Hepatocyte (in vitro differentiated cells): Measurements from ENCODE around the gene KIF5A. TPM values are rescaled to one million over a fixed set of nuclear protein-coding genes. Genes with fewer than 3 reads are reported as not detected.

ENCODE experiments used
- DNase-seq: peaks from one replicate; pipeline ENCODE4 v3.0.0-alpha.2; 2016; ENCODE audit warnings: low spot score
- H2AFZ ChIP-seq: fragments of 200-600 bp; sonication (generic); 2 replicates; pipeline ENCODE4 v1.6.0; 2016; ENCODE audit warnings: antibody characterized with exemption, mild to moderate bottlenecking
- H3K27ac ChIP-seq: fragments of 200-600 bp; sonication (generic); 2 replicates; pipeline ENCODE4 v1.5.1; 2016; ENCODE audit warnings: mild to moderate bottlenecking
- H3K27me3 ChIP-seq: fragments of 200-600 bp; sonication (generic); 2 replicates; pipeline ENCODE4 v1.6.1; 2016
- H3K36me3 ChIP-seq: fragments of 200-600 bp; sonication (generic); replicated peaks from 2 replicates; pipeline ENCODE4 v1.5.1; 2016; ENCODE audit warnings: low read depth; ENCODE audit not compliant: insufficient read depth
- H3K4me1 ChIP-seq: fragments of 200-600 bp; sonication (generic); 2 replicates; pipeline ENCODE4 v1.5.1; 2016; ENCODE audit warnings: mild to moderate bottlenecking, moderate library complexity; ENCODE audit not compliant: insufficient read depth
- H3K4me2 ChIP-seq: fragments of 200-600 bp; sonication (generic); 2 replicates; pipeline ENCODE4 v1.6.0; 2016
- H3K4me3 ChIP-seq: fragments of 200-600 bp; sonication (generic); 2 replicates; pipeline ENCODE4 v1.5.1; 2016; ENCODE audit warnings: mild to moderate bottlenecking
- H3K79me2 ChIP-seq: fragments of 200-600 bp; sonication (generic); 2 replicates; pipeline ENCODE4 v1.6.0; 2017; ENCODE audit warnings: mild to moderate bottlenecking
- H3K9me2 ChIP-seq: fragments of 200-600 bp; sonication (generic); replicated peaks from 2 replicates; pipeline ENCODE4 v1.6.0; 2017; ENCODE audit warnings: mild to moderate bottlenecking; ENCODE audit not compliant: insufficient read depth
- H3K9me3 ChIP-seq: fragments of 200-600 bp; sonication (generic); 2 replicates; pipeline ENCODE4 v1.5.1; 2016; ENCODE audit warnings: low read depth, mild to moderate bottlenecking
- H4K20me1 ChIP-seq: fragments of 200-600 bp; sonication (generic); 2 replicates; pipeline ENCODE4 v1.6.0; 2016; ENCODE audit warnings: mild to moderate bottlenecking; ENCODE audit not compliant: insufficient read depth, poor library complexity, severe bottlenecking
- EZH2 ChIP-seq: fragments of 200-600 bp; sonication (generic); IDR thresholded peaks from 2 replicates; pipeline ENCODE4 v1.6.1; 2016; ENCODE audit warnings: antibody characterized with exemption, mild to moderate bottlenecking, borderline replicate concordance
- EZH2phosphoT487 ChIP-seq: fragments of 200-600 bp; sonication (generic); IDR thresholded peaks from one replicate; pipeline ENCODE4 v1.6.1; 2018; ENCODE audit warnings: antibody characterized with exemption, mild to moderate bottlenecking, low read depth, moderate library complexity; ENCODE audit not compliant: unreplicated experiment, severe bottlenecking
- WGBS: methylation state at CpG from one replicate; pipeline ENCODE4 v1.1.6; 2016; ENCODE audit warnings: low lambda C conversion rate; ENCODE audit errors: missing lambda C conversion rate; 5-methylcytosine and 5-hydroxymethylcytosine counted together
- polyA plus RNA-seq: library from polyadenylated mRNA; unstranded; fragments of >200 nt; fragmentation: Nextera tagmentation; extraction: Ambion mirVana; gene quantifications from 2 replicates; pipeline ENCODE4 v1.2.1, GENCODE V29; 2016
- total RNA-seq: library from RNA; depleted of rRNA; stranded (reverse); fragments of >200 nt; gene quantifications from 2 replicates; pipeline ENCODE4 v1.2.3, GENCODE V29; 2014
- TF ChIP-seq, protein P1 (sequence below): fragments of 200-600 bp; sonication (generic); IDR thresholded peaks from 2 replicates; pipeline ENCODE4 v1.5.1; 2016; ENCODE audit warnings: antibody characterized with exemption, mild to moderate bottlenecking; ENCODE audit not compliant: poor library complexity

KIF5A gene
- total and polyA plus RNA-seq, 2 experiments from 2014 or later = 0.03 to 0.18 TPM

GRCh38 chr12:57553343-57554202 lies 3.7 kb downstream of the KIF5A start:
- no peak overlapping the region for H2AFZ ChIP-seq
- no peak overlapping the region for H3K4me3 ChIP-seq
- H3K9me3 ChIP-seq = no peaks in the 10 kb centered on the region
- H3K27ac ChIP-seq = no peak overlapping the region
- H3K27me3 ChIP-seq = peaks cover 60% of the 10 kb centered on the region
- no peak overlapping the region for H3K4me2 ChIP-seq
- DNase-seq = no peak
- no peaks in the 10 kb centered on the region for H3K79me2 ChIP-seq
- no peaks in the 10 kb centered on the region for H3K36me3 ChIP-seq
- no peaks in the 10 kb centered on the region for H4K20me1 ChIP-seq
- TF ChIP-seq EZH2 (no peak), EZH2phosphoT487 (no peak)
- TF ChIP-seq, protein P1, sequence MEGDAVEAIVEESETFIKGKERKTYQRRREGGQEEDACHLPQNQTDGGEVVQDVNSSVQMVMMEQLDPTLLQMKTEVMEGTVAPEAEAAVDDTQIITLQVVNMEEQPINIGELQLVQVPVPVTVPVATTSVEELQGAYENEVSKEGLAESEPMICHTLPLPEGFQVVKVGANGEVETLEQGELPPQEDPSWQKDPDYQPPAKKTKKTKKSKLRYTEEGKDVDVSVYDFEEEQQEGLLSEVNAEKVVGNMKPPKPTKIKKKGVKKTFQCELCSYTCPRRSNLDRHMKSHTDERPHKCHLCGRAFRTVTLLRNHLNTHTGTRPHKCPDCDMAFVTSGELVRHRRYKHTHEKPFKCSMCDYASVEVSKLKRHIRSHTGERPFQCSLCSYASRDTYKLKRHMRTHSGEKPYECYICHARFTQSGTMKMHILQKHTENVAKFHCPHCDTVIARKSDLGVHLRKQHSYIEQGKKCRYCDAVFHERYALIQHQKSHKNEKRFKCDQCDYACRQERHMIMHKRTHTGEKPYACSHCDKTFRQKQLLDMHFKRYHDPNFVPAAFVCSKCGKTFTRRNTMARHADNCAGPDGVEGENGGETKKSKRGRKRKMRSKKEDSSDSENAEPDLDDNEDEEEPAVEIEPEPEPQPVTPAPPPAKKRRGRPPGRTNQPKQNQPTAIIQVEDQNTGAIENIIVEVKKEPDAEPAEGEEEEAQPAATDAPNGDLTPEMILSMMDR = no peak
- WGBS = 78% methylated on average over 7 of the region's 7 CpGs
- H3K9me2 ChIP-seq = no peaks in the 10 kb centered on the region
- peaks cover 4% of the 10 kb centered on the region for H3K4me1 ChIP-seq

DNA sequence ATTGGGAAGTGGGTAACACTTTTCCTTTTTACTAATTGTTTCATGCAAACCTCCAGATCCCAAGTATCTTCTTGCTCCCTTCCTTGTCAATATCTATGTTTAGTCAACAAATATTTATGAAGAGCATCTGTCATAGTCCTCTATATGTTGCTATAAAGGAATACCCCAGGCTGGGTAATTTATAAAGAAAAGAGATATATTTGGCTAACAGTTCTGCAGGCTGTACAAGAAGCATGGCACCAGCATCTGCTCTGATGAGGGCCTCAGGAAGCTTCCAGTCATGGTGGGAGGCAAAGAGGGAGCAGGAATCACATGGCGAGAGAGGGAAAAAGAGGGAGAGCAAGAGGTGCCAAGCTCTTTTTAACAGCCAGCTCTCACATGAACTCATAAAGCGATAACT lies 4.6 kb downstream of the KIF5A start:
- Histone ChIP-seq H3K27me3 (peaks cover 51% of the 10 kb centered on the region), H2AFZ (no peak overlapping the region), H3K9me3 (no peaks in the 10 kb centered on the region), H3K4me3 (no peak overlapping the region), H3K4me2 (no peak overlapping the region), H4K20me1 (no peaks in the 10 kb centered on the region), H3K27ac (no peak overlapping the region), H3K4me1 (peaks cover 4% of the 10 kb centered on the region), H3K9me2 (no peaks in the 10 kb centered on the region), H3K79me2 (no peaks in the 10 kb centered on the region), H3K36me3 (no peaks in the 10 kb centered on the region)
- 91% methylated on average over 2 of the region's 2 CpGs for WGBS
- no peak for DNase-seq
- no peak for TF ChIP-seq EZH2phosphoT487
- no peak for TF ChIP-seq EZH2
- TF ChIP-seq, protein P1 = no peak

DNA sequence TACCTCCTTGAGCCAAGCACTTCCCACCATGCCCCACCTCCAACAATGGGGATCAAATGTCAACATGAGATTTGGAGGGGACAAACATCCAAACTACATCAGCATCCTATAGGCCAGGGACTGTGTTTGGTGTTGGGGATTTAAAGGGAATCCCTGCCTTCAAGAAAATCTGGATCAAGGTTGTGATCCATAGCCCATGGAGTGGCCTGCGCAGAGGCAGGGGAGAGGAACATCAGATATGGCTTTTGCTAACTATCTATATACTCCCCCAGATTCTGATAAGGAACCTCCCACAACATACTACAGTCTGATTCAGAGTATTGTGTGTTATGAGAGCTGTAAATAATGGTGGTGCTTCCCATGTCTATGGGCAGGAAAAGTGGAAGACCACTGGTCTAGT lies 5.1 kb downstream of the KIF5A start:
- H3K36me3 ChIP-seq = no peaks in the 10 kb centered on the region
- H3K9me2 ChIP-seq = no peaks in the 10 kb centered on the region
- DNase-seq = no peak
- no peak for TF ChIP-seq EZH2
- TF ChIP-seq, protein P1 = no peak
- TF ChIP-seq EZH2phosphoT487 = no peak
- WGBS = 96% methylated on average over 1 of the region's 1 CpG
- H4K20me1 ChIP-seq = no peaks in the 10 kb centered on the region
- H3K4me3 ChIP-seq = no peak overlapping the region
- H3K4me2 ChIP-seq = no peak overlapping the region
- no peaks in the 10 kb centered on the region for H3K79me2 ChIP-seq
- peaks cover 2% of the 10 kb centered on the region for H3K4me1 ChIP-seq
- no peak overlapping the region for H3K27ac ChIP-seq
- no peaks in the 10 kb centered on the region for H3K9me3 ChIP-seq
- H3K27me3 ChIP-seq = peaks cover 46% of the 10 kb centered on the region
- H2AFZ ChIP-seq = no peak overlapping the region
